Activated CD4-positive, alpha-beta T cell treated with anti-CD3 and anti-CD28 coated beads, Interleukin-2, amount 50 U/mL, for 48 hours (primary cell): Measurements from ENCODE around the gene CFP.
"Not testable (repeated sequence)": the region's sequence is repeated elsewhere in the genome, so short reads cannot be mapped to it uniquely, and the experiment has no call there.

Experiments used
- DNase-seq, 2 experiments: peaks; one replicate each; pipeline ENCODE4 v3.0.0-alpha.2; 2020

CFP gene

GRCh38 chrX:47629419-47630200 lies at the start of gene CFP:
Gene CFP, minus strand, starts transcription at chrX:47629930. Its CDS starts 86 bp downstream, at chrX:47629844.
- no peak for DNase-seq

GRCh38 chrX:47675959-47676859 lies 46.5 kb upstream of the CFP start:
- DNase-seq: not testable (repeated sequence)

DNA sequence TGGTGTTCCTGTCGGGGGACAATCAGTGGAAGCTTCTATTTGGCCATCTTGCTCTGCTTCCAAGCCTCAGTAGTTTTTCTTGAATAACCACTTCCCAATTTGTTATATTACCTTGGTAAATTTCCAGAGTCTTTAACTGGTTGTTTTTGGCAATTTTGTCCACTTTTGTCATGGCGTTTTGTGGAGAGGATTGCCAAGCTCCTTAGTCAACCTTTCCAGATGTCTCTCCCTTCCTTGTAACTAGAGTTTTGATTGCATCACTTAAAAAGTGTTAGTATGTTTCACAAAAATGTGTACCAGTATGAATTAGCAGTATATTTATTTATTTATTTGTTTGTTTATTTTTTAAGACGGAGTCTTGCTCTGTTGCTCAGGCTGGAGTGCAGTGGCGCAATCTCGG lies 45.0 kb upstream of the CFP start:
- no peak for DNase-seq

DNA sequence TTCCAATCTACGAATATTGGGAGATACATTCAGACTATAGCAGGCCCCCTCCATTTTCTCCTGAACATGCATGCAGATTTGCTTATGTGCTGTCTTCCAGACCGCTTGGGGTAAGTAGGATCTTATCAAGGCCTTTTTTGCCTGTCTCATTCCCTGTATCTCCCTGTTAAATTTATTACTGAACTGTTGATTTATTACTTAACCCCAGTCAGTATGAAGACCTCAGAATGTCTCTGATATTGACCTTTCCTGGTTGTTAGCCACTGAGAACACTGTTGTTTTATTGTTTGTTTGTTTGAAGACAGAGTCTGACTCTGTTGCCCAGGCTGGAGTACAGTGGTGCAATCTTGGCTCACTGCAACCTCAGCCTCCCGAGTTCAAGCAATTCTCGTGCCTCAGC lies 36.1 kb upstream of the CFP start:
- not testable (repeated sequence) for DNase-seq

GRCh38 chrX:47664737-47665136 lies 35.0 kb upstream of the CFP start:
- DNase-seq: no peak

DNA sequence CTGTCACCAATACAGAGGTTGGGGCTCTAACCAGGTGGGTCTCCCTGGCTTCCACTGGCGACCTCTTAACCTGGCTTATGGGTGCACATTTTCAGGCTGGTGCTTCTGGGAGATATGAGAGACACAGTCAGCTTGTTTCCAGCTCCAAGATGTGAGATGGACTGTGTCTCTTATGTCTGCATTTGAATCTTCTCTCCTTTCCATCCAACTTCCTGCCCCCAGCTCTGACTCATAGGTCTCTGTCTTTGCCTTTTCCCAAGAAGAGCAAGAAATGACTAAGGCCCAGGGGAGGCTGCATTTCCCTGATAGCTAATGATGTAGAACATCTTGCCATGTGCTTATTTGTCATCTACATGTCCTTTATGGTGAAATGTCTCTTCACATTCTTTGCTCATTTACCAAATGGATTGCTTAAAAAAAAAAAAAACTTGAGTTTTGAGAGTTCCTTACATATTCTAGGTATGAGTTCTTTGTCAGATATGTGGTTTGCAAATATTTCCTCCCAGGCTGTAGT lies 32.5 kb upstream of the CFP start:
- DNase-seq: peak; percentile 52 to 65

DNA sequence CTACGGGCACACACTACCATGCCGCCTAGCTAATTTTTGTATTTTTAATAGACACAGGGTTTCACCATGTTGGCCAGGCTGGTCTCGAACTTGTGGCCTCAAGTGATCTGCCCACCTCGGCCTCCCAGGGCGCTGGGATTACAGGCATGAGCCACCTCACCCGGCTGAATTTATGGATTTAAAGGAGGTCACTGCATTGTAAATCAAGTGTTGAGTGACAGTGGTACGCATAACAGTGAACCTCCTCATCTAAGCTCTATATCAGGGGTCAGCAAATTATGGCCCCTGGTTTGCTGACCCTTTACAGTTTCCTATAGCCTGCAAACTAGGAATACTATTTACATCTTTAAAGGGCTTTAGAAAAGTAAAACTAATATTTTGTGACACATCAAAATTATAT lies 31.8 kb upstream of the CFP start:
- no peak for DNase-seq

DNA sequence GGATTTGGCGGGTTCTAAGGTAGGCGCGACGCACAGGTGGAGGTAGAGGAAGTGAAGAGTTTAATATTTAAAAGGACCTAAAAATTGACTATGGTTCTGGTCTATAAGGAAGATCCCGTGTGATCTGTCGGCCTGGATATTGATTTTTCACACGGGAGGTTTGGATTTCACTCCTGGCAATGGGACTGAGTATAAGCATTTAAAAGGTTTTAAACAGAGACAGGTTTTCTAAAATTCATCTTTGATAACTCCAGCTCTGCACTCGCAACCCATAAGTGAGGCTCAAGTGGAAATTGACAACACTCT lies 29.6 kb upstream of the CFP start:
- DNase-seq: no peak

GRCh38 chrX:47658684-47659420 lies 29.1 kb upstream of the CFP start, which contains the start of gene UXT:
Gene UXT, minus strand, starts transcription at chrX:47659180. Its CDS starts 253 bp downstream, at chrX:47658927.
- DNase-seq: peak; percentile 94

GRCh38 chrX:47658301-47658683 lies 28.6 kb upstream of the CFP start:
- no peak for DNase-seq

GRCh38 chrX:47651043-47651905 lies 21.5 kb upstream of the CFP start:
- DNase-seq: no peak

GRCh38 chrX:47650164-47651042 lies 20.7 kb upstream of the CFP start, which contains the start of gene ELK1:
Gene ELK1, minus strand, starts transcription at chrX:47650563. Its CDS starts 9,122 bp downstream, at chrX:47641441.
- peak; percentile 84 to 88 for DNase-seq

DNA sequence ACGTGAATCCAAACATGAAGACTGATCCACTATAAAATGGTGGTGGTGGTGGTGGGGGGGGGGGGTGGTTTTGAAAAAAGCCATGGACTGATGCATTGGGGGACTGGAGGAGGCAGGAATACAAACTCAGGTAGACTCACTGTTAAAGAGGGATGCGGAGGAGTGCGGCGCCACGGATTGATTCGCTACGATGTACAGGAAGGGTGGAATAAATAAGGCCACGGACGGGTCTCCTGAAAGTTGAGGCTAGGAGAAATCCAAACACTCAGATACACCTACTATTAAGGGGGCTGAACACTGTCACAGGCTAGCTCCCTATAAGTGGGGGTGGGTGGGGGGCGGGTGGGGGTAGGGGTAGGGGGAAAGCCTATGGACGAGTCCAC lies 20.0 kb upstream of the CFP start:
- DNase-seq: no peak

- no peak for DNase-seq
These were observed 19.5 kb upstream of the CFP start for GRCh38 chrX:47649271-47649670.

DNA sequence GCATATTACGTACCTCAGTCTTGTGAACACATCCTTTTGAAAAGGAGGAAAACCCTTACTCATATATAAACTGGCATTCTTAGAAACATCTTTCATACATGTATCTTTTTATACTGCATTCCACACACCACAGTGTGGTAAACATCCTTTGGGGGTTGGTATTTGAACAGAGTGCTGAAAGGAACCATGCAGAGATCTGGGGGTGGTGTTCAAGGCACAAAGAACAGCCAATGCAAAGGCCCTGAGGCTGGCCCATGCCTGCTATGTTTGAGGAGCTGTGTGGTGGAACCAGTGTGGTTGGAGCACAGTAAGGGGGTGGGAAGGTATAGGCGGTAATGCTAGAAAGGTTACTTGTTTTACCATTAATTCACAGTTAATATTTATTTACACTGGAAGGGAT lies 18.6 kb upstream of the CFP start:
- DNase-seq: no peak

DNA sequence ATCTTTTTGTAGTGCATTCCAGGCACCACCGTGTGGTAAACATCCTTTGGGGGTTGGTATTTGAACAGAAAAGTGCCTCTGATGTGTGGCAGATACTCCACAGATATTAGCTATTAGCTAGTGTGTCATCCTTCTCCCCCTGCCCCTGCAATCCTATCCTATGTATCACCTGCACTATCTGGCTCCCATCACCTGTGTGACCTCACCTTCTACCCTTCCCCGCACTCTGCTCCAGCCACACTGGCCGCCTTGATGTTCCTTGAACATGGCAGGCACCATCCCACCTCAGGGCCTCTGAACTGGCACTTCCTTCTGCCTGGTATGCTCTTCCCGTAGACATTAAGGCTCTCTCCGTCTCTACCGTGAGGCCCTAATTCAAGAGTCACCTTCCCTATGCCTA lies 16.9 kb upstream of the CFP start:
- no peak for DNase-seq

DNA sequence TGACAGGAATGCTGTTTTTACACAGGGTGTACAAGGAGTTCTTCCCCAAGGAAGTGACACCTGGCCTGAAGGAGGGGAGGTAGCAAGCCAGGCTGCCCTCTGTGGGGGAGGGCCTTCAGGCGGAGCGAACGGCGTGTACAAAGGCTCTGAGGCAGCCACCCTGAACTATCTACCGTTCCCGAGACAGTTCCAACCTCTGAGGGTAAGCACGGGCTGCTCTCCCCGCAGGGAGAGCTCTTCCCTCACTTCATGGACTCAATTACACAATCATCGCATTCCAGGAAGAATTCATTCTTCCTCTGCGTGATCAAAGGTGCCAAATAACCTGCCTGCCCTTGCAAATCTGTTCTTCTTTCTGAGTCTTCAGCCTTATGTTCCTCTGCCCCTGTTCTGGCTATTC lies 15.8 kb upstream of the CFP start:
- no peak for DNase-seq

DNA sequence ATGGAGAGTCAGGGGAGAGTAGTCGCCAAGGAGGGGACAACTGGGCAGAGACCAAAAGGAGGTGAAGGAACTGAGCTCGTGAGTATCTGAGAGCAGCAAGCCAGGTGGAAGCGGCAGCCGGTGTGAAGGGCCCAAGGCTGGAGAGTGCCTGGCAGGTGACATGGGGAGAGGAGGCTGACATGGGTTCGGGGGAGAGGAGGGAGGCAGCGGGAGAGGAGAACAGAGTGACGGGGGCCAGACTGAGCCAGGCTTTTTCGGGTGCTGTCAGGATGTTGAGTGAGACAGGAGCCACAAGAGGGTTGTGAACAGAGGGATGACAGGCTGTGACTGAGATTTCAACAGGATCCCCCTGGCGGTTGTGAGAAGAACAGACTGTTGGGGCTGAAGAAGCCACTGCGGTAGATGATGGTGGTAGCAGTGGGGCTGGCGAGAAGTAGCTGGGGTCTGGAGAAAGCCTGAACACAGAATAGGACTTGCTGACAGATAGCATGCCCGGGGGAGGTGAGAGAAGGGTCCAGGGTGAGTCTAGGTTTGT lies 14.9 kb upstream of the CFP start:
- DNase-seq: no peak

DNA sequence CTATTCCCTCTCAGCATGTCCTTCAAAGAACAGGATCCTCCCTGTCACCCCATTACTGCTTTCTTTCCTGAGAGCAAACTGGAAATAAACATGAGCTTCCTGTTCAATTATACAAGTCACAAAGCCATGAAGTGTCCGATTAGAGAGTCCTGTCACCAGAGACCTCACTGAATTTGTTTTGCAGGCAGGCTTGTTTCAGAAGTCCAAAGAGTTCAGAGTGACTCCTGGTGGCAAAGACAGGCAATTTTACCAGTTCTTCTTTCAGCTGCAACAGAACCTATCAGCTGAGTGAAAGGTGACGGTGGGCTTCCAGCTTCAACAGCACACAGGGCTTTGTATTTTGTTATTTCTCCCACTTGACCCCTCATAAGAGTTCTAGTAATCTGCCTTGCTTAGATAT lies 14.2 kb upstream of the CFP start:
- no peak for DNase-seq

GRCh38 chrX:47638816-47639215 lies 9.1 kb upstream of the CFP start:
- no peak for DNase-seq
